Limb (tissue), 2 donors: Measurements from ENCODE around the gene MLH1.

Source experiments
- DNase-seq, 2 donors: peaks; one replicate each; pipeline ENCODE4 v3.0.0-alpha.2; 2016; ENCODE audit errors: extremely low spot score in 2 of 2

MLH1 gene

GRCh38 chr3:37087870-37088269 is 94.6 kb downstream of the MLH1 start:
- no peak for DNase-seq

GRCh38 chr3:37092484-37092883 is 99.2 kb downstream of the MLH1 start:
- DNase-seq = no peak

DNA sequence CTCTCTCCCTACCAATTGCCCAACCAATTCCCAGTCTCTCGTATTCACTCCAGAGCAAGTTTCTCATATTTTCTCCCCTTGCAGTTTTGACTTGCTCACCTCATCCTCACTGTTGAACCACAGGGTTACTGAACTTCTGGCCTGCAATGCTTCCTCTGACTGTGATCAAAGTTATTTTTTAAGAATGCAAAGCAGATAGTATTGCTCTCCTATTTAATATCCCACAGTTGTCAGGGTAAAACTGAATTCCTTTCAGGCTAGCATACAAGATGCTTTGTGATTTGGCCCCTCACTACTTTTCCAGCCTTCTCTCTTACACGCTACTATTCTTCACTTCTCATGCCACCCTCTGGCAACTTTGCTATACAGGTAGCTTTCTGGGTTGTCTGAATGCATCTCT is 100.2 kb downstream of the MLH1 start:
- DNase-seq = no peak

DNA sequence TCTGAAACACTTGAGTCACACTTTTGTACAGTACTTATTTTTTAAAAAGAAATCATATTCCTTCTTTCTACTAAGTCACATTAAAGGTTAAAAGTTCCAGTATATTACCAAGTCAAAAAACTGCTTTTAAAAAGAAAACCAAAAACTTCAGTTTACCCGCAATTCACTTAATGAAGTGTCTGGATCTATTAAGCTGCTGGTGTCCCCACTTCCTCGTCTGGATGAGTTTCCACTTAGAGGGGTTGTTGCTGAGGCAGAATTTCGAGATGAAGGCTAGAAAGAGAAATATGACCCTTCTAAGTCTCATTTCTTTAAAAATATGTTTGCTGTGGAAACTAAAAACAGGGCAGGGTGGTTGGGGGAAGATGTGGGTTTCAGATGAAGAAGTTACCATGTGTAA is 101.3 kb downstream of the MLH1 start:
- no peak for DNase-seq

DNA sequence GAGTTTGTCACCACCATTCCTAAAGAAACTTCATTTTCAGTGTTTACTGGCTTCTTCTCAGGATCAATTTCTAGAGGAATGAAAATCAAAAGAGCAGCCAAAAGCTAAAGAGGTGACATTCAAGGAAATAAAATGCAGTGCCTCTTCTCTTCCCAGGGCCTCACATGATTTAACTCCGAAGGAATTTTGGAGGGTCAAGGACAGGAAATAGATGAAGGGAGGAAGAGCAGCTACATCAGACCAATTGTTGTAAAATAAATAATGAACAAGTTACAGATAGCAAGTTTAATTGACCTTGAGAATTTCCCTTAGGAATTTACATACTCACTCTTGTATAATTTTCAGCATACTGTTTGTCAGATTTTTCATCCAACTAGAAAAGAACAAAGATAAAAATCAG is 103.0 kb downstream of the MLH1 start:
- peak in 1 of 2 donors; percentile 23 for DNase-seq

GRCh38 chr3:37096975-37097374 is 103.7 kb downstream of the MLH1 start:
- DNase-seq = no peak

GRCh38 chr3:37097776-37098175 is 104.5 kb downstream of the MLH1 start:
- no peak for DNase-seq

- no peak for DNase-seq
Measured at GRCh38 chr3:37098884-37099283, 105.6 kb downstream of the MLH1 start.

GRCh38 chr3:37099469-37099868 is 106.2 kb downstream of the MLH1 start:
- no peak for DNase-seq

GRCh38 chr3:37100411-37100810 is 107.1 kb downstream of the MLH1 start:
- no peak for DNase-seq
